Measurements from ENCODE around the gene SPAG16.

GRCh38 chr2:214050731-214051130 lies 766.5 kb downstream of the SPAG16 start:
- TF ChIP-seq CTCF (IDR thresholded peaks at IDR 0.05 in 4 of 5, conservative IDR thresholded peaks at IDR 0.05 in 1 of 5) (no peak), POLR2A (IDR thresholded peaks at IDR 0.05) (no peak)
